Measurements from ENCODE around the gene GFPT2. TPM values are rescaled to one million over a fixed set of nuclear protein-coding genes. Genes with fewer than 3 reads are reported as not detected.

The GFPT2 gene
- total and polyA plus RNA-seq, 10 of the 15 experiments (the other 5 are each of a cell fraction or from before 2014, with no cell fraction given), result 0.05 to 0.33 (median 0.11) TPM; not detected in 4

DNA sequence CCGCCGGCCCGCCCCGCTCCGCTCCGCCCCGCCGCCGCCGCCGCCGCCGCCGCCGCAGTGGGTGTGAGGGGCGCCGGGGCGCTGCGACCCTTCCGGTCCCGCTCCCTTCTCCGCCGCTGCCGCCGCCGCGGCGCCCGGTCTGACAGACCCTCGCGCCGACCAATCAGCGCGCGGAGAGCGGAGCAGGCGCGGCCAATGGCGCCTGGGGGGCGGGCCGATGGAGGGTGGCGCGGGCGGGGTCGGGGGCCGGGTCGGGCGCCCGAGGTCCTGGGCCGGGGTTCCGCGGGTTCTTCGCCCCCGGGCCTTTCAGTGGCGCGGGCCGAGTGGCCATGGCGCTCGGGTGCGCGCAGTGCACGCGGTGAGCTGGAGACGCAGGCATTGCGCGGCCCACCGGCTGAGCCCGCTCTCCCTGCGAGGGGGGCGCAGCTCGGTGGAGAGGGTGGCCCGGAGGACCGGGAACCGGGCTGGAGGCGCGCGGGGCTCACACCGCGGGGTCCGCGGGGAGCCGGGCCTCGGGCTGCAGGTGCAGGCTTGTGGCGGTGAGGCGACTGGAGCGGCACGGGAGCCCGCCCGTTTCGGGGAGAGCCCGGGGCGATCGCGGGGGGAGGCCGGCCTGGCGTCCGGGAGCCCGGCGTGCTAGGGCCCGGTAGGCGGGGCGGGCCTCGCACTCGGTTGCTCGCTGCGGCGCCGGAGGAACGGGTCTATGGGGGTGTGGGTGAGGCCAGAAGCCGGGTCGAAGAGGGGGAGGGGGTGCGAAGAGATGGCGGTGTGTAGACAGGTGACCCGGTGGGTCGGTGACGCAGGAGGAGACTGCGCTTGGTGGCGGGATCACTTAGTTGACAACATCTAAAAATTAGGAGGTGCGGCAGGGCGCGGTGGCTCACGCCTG, 60.9 kb downstream of the GFPT2 start, which contains the start of gene MAPK9 (continued):
- TF ChIP-seq SIX5 (IDR thresholded peaks at IDR 0.05; ENCODE audit: low read depth, low read length, severe bottlenecking) (no peak), RB1 (IDR thresholded peaks at IDR 0.05; ENCODE audit: borderline replicate concordance) (peak; percentile 77; the same call in 1 of the 2 replicates), CHD2 (IDR thresholded peaks at IDR 0.05; ENCODE audit: borderline replicate concordance, low read depth, low read length) (peak; percentile 81), BACH1 (IDR thresholded peaks at IDR 0.05; ENCODE audit: borderline replicate concordance) (peak; percentile 70; the same call in 1 of the 2 replicates), EP300 (IDR thresholded peaks at IDR 0.05; ENCODE audit: borderline replicate concordance in 1 of 2, control insufficient read depth in 1 of 2, low read depth in 2 of 2, low read length in 2 of 2) (no peak), MYC (IDR thresholded peaks at IDR 0.05; ENCODE audit: insufficient read depth, insufficient read length, insufficient replicate concordance, low read length, severe bottlenecking) (no peak), MEF2B (IDR thresholded peaks at IDR 0.05; ENCODE audit: partially characterized antibody, poor library complexity, severe bottlenecking) (no peak), SRF (IDR thresholded peaks at IDR 0.05; ENCODE audit: low read depth in 2 of 2, low read length in 2 of 2) (no peak), FOXM1 (IDR thresholded peaks at IDR 0.05; ENCODE audit: low read depth, low read length) (no peak), NR2C2 (IDR thresholded peaks at IDR 0.05; ENCODE audit: borderline replicate concordance, control insufficient read depth, insufficient read length, low read depth) (no peak), ZNF207 (IDR thresholded peaks at IDR 0.05; ENCODE audit: borderline replicate concordance) (0 out of 2 replicates have a peak, but pooled peaks have one; percentile 61), NBN (IDR thresholded peaks at IDR 0.05) (0 out of 2 replicates have a peak, but pooled peaks have one; percentile 17), KLF5 (IDR thresholded peaks at IDR 0.05; ENCODE audit: partially characterized antibody) (no peak), RELA (IDR thresholded peaks at IDR 0.05; ENCODE audit: borderline replicate concordance, partially characterized antibody) (no peak), FOXK2 (IDR thresholded peaks at IDR 0.05) (no peak), SREBF2 (IDR thresholded peaks at IDR 0.05; ENCODE audit: low read length) (no peak), EED (IDR thresholded peaks at IDR 0.05; ENCODE audit: low read depth) (no peak), BRCA1 (IDR thresholded peaks at IDR 0.05; ENCODE audit: low read depth, low read length) (no peak), RFX5 (IDR thresholded peaks at IDR 0.05; ENCODE audit: low read depth, low read length) (no peak), NRF1 (conservative IDR thresholded peaks at IDR 0.05; ENCODE audit: low read depth, low read length) (no peak), SMAD1 (IDR thresholded peaks at IDR 0.05; ENCODE audit: low read depth, partially characterized antibody) (no peak), SMC3 (IDR thresholded peaks at IDR 0.05; ENCODE audit: borderline replicate concordance, low read length) (no peak), IKZF2 (IDR thresholded peaks at IDR 0.05) (no peak), PAX5 (IDR thresholded peaks at IDR 0.05; ENCODE audit: borderline replicate concordance, low read depth, low read length) (no peak), TCF12 (IDR thresholded peaks at IDR 0.05; ENCODE audit: low read depth, low read length) (no peak), MYB (IDR thresholded peaks at IDR 0.05; ENCODE audit: borderline replicate concordance, low read depth, low read length) (no peak)
- TF ChIP-seq, protein P1, sequence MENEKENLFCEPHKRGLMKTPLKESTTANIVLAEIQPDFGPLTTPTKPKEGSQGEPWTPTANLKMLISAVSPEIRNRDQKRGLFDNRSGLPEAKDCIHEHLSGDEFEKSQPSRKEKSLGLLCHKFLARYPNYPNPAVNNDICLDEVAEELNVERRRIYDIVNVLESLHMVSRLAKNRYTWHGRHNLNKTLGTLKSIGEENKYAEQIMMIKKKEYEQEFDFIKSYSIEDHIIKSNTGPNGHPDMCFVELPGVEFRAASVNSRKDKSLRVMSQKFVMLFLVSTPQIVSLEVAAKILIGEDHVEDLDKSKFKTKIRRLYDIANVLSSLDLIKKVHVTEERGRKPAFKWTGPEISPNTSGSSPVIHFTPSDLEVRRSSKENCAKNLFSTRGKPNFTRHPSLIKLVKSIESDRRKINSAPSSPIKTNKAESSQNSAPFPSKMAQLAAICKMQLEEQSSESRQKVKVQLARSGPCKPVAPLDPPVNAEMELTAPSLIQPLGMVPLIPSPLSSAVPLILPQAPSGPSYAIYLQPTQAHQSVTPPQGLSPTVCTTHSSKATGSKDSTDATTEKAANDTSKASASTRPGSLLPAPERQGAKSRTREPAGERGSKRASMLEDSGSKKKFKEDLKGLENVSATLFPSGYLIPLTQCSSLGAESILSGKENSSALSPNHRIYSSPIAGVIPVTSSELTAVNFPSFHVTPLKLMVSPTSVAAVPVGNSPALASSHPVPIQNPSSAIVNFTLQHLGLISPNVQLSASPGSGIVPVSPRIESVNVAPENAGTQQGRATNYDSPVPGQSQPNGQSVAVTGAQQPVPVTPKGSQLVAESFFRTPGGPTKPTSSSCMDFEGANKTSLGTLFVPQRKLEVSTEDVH (IDR thresholded peaks at IDR 0.05; ENCODE audit: low read depth, partially characterized antibody), result no peak
- TF ChIP-seq, protein P2, sequence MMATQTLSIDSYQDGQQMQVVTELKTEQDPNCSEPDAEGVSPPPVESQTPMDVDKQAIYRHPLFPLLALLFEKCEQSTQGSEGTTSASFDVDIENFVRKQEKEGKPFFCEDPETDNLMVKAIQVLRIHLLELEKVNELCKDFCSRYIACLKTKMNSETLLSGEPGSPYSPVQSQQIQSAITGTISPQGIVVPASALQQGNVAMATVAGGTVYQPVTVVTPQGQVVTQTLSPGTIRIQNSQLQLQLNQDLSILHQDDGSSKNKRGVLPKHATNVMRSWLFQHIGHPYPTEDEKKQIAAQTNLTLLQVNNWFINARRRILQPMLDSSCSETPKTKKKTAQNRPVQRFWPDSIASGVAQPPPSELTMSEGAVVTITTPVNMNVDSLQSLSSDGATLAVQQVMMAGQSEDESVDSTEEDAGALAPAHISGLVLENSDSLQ (IDR thresholded peaks at IDR 0.05), result peak; percentile 91

Data from GM12878 (cell line).